ENCODE results near the gene PATL1. TPM values are rescaled to one million over a fixed set of nuclear protein-coding genes. Genes with fewer than 3 reads are reported as not detected.

Gene PATL1
- total and polyA plus RNA-seq, 2 donors (not counting 1 experiment from before 2014, with no cell fraction given), result 40.8 to 45.0 TPM

- intact Hi-C loops (cut with micrococcal nuclease), result no loop called here
- CTCF ChIA-PET, result interaction anchor here (1.3 kb wide), 1 partner anchor 10 kb away, joined by 3 read pairs; no protein-coding TSS in a partner anchor
Observed at GRCh38 chr11:59676205-59676604, 7.4 kb upstream of the PATL1 start.

GRCh38 chr11:59674291-59674690, 5.5 kb upstream of the PATL1 start:
- no CpG with 5 or more reads among the region's 2 CpGs for WGBS (ENCODE audit: insufficient coverage)
- Mint-ChIP-seq H3K27ac (no peak overlapping the region), H3K27me3 (peaks cover 4% of the 10 kb centered on the region), H3K9me3 (ENCODE audit: insufficient read depth) (no peaks in the 10 kb centered on the region), H3K4me3 (no peak overlapping the region), H3K4me1 (peaks cover 11% of the 10 kb centered on the region)
- Histone ChIP-seq H3K4me2 (replicated peaks; ENCODE audit: low read depth, low read length, poor library complexity, severe bottlenecking) (no peak overlapping the region), H3K36me3 (replicated peaks in 1 of 2; ENCODE audit: control extremely low read depth in 1 of 2, control insufficient read depth in 1 of 2, extremely low read depth in 1 of 2, insufficient read depth in 2 of 2, low read length in 1 of 2) (no peaks in the 10 kb centered on the region), H3K79me2 (ENCODE audit: control insufficient read depth, insufficient read depth, low read length) (peaks cover 5% of the 10 kb centered on the region), H4K20me1 (ENCODE audit: control insufficient read depth, insufficient read depth, low read length, poor library complexity, severe bottlenecking) (no peaks in the 10 kb centered on the region), H3K27me3 (replicated peaks in 1 of 4; ENCODE audit: control extremely low read depth in 1 of 4, control insufficient read depth in 3 of 4, insufficient read depth in 4 of 4, low read length in 3 of 4) (peaks cover 0 to 2% (median 0%) of the 10 kb centered on the region in 4 experiments), H3K9ac (ENCODE audit: low read length) (no peak overlapping the region), H2AFZ (ENCODE audit: insufficient read depth, low read depth, low read length, poor library complexity, severe bottlenecking) (no peak overlapping the region), H3K4me3 (ENCODE audit: control extremely low read depth in 1 of 5, extremely low read depth in 1 of 5, insufficient read depth in 1 of 5, low read depth in 2 of 5, low read length in 4 of 5) (no peak overlapping the region), H3K9me3 (ENCODE audit: control extremely low read depth in 1 of 3, control insufficient read depth in 2 of 3, insufficient read depth in 1 of 3, low read length in 2 of 3) (no peaks in the 10 kb centered on the region), H3K27ac (ENCODE audit: low read length in 2 of 2) (no peak overlapping the region), H3K4me1 (ENCODE audit: control insufficient read depth in 2 of 2, insufficient read depth in 2 of 2, low read length in 2 of 2) (peaks cover 7 to 9% of the 10 kb centered on the region in 2 donors)
- ATAC-seq (ENCODE audit: low read depth) (no peak), DNase-seq (no peak)
- TF ChIP-seq CTCF (IDR thresholded peaks at IDR 0.05) (no peak), EZH2 (IDR thresholded peaks at IDR 0.05; ENCODE audit: borderline replicate concordance, insufficient read depth, low read depth, low read length, poor library complexity, severe bottlenecking) (no peak)
- ChIA-PET CTCF (no interaction called here), POLR2A (no interaction called here)
- intact Hi-C loops (cut with micrococcal nuclease), result no loop called here

More at GRCh38 chr11:59676205-59676604, 7.4 kb upstream of the PATL1 start:
- H3K4me3 ChIP-seq (ENCODE audit: control extremely low read depth in 1 of 5, extremely low read depth in 1 of 5, insufficient read depth in 1 of 5, low read depth in 2 of 5, low read length in 4 of 5), result no peak overlapping the region
- no peaks in the 10 kb centered on the region for H3K4me1 Mint-ChIP-seq
- H3K79me2 ChIP-seq (ENCODE audit: control insufficient read depth, insufficient read depth, low read length), result no peaks in the 10 kb centered on the region
- POLR2A ChIA-PET, result no interaction called here
- H3K4me2 ChIP-seq (replicated peaks; ENCODE audit: low read depth, low read length, poor library complexity, severe bottlenecking), result no peak overlapping the region
- no peaks in the 10 kb centered on the region for H3K9me3 ChIP-seq (ENCODE audit: control extremely low read depth in 1 of 3, control insufficient read depth in 2 of 3, insufficient read depth in 1 of 3, low read length in 2 of 3)
- DNase-seq (no peak), ATAC-seq (ENCODE audit: low read depth) (no peak)
- no peak overlapping the region for H3K9ac ChIP-seq (ENCODE audit: low read length)
- no peak overlapping the region for H3K4me3 Mint-ChIP-seq
- H3K27me3 Mint-ChIP-seq, result peaks cover 4% of the 10 kb centered on the region
- H3K36me3 ChIP-seq (replicated peaks in 1 of 2; ENCODE audit: control extremely low read depth in 1 of 2, control insufficient read depth in 1 of 2, extremely low read depth in 1 of 2, insufficient read depth in 2 of 2, low read length in 1 of 2), result no peaks in the 10 kb centered on the region
- no peak overlapping the region for H3K27ac Mint-ChIP-seq
- no peaks in the 10 kb centered on the region for H3K4me1 ChIP-seq (ENCODE audit: control insufficient read depth in 2 of 2, insufficient read depth in 2 of 2, low read length in 2 of 2)
- H2AFZ ChIP-seq (ENCODE audit: insufficient read depth, low read depth, low read length, poor library complexity, severe bottlenecking), result no peak overlapping the region
- no peaks in the 10 kb centered on the region for H3K9me3 Mint-ChIP-seq (ENCODE audit: insufficient read depth)
- H3K27me3 ChIP-seq (replicated peaks in 1 of 4; ENCODE audit: control extremely low read depth in 1 of 4, control insufficient read depth in 3 of 4, insufficient read depth in 4 of 4, low read length in 3 of 4), result peaks cover 0 to 2% (median 0%) of the 10 kb centered on the region in 4 experiments
- WGBS (ENCODE audit: insufficient coverage), result 95% methylated on average over 3 of the region's 8 CpGs
- H4K20me1 ChIP-seq (ENCODE audit: control insufficient read depth, insufficient read depth, low read length, poor library complexity, severe bottlenecking), result no peaks in the 10 kb centered on the region
- TF ChIP-seq EZH2 (IDR thresholded peaks at IDR 0.05; ENCODE audit: borderline replicate concordance, insufficient read depth, low read depth, low read length, poor library complexity, severe bottlenecking) (no peak), CTCF (IDR thresholded peaks at IDR 0.05) (no peak)
- H3K27ac ChIP-seq (ENCODE audit: low read length in 2 of 2), result no peak overlapping the region
